ENCODE results near the gene GNAT1. TPM values are rescaled to one million over a fixed set of nuclear protein-coding genes. Genes with fewer than 3 reads are reported as not detected.

GNAT1 gene
- total and polyA plus RNA-seq, 8 donors = not detected

- Histone ChIP-seq H3K4me3 (peak overlapping the region in 1 of 4 donors; percentile 14), H3K36me3 (no peaks in the 10 kb centered on the region), H3K27ac (no peak overlapping the region), H3K27me3 (peaks cover 0 to 7% (median 0%) of the 10 kb centered on the region in 4 donors), H3K4me1 (peaks cover 0 to 19% (median 5%) of the 10 kb centered on the region in 3 donors), H3K9me3 (no peaks in the 10 kb centered on the region)
- ATAC-seq (peak; percentile 80 to 86 (median 84)), FAIRE-seq (no peak), DNase-seq (peak; percentile 59 to 90 (median 80))
- WGBS, 2 donors = 9 to 10% methylated on average over 63 to 70 of the region's 70 CpGs
- intact Hi-C loops (cut with DNase I) = loop anchor here in 2 of 3 donors (2.0 to 5.0 kb wide), 3 partner anchors 30 to 78 kb away; no protein-coding TSS in a partner anchor
- peak; percentile 51 to 73 (median 66) for TF ChIP-seq CTCF (IDR thresholded peaks at IDR 0.05)
These were observed 2.9 kb downstream of the GNAT1 start for GRCh38 chr3:50194128-50194902.

GRCh38 chr3:50194903-50195500, 3.6 kb downstream of the GNAT1 start:
- H3K27me3 ChIP-seq = peaks cover 0 to 7% (median 0%) of the 10 kb centered on the region in 4 donors

GRCh38 chr3:50195501-50196252, 4.3 kb downstream of the GNAT1 start:
- ATAC-seq = peak; percentile 26 to 48 (median 36)
- DNase-seq = no peak
- Histone ChIP-seq H3K27ac (no peak overlapping the region), H3K4me1 (peaks cover 0 to 19% (median 5%) of the 10 kb centered on the region in 3 donors), H3K4me3 (no peak overlapping the region), H3K36me3 (no peaks in the 10 kb centered on the region), H3K27me3 (peaks cover 0 to 7% (median 0%) of the 10 kb centered on the region in 4 donors), H3K9me3 (no peaks in the 10 kb centered on the region)
- no peak for FAIRE-seq
- no peak for TF ChIP-seq CTCF (IDR thresholded peaks at IDR 0.05)
- WGBS, 2 donors = 40 to 41% methylated on average over 4 of the region's 4 CpGs
- intact Hi-C loops (cut with DNase I) = loop anchor here in 2 of 3 donors (2.0 kb wide), 2 partner anchors 29 to 31 kb away; no protein-coding TSS in a partner anchor

More at GRCh38 chr3:50194903-50195500, 3.6 kb downstream of the GNAT1 start:
- FAIRE-seq = no peak
- TF ChIP-seq CTCF (IDR thresholded peaks at IDR 0.05) = no peak
- H3K36me3 ChIP-seq = no peaks in the 10 kb centered on the region
- H3K4me1 ChIP-seq = peaks cover 0 to 19% (median 5%) of the 10 kb centered on the region in 3 donors
- H3K27ac ChIP-seq = no peak overlapping the region
- intact Hi-C loops (cut with DNase I) = loop anchor here in 2 of 3 donors (2.0 to 5.0 kb wide), 3 partner anchors 30 to 77 kb away; no protein-coding TSS in a partner anchor
- H3K4me3 ChIP-seq = peak overlapping the region in 1 of 4 donors; percentile 14
- 65 to 67% methylated on average over 12 to 14 of the region's 14 CpGs for WGBS, 2 donors
- DNase-seq = peak in 3 of 6 donors; percentile 30 to 76 (median 40)
- ATAC-seq = peak; percentile 32 to 53 (median 40)
- no peaks in the 10 kb centered on the region for H3K9me3 ChIP-seq

GRCh38 chr3:50196253-50196801, 4.9 kb downstream of the GNAT1 start:
- no peak overlapping the region for H3K27ac ChIP-seq
- DNase-seq = peak in 1 of 6 donors; percentile 16
- FAIRE-seq = no peak

More at GRCh38 chr3:50196253-50196801, 4.9 kb downstream of the GNAT1 start:
- no peak for TF ChIP-seq CTCF (IDR thresholded peaks at IDR 0.05)
- peaks cover 4 to 22% (median 9%) of the 10 kb centered on the region in 3 donors for H3K4me1 ChIP-seq
- H3K36me3 ChIP-seq = no peaks in the 10 kb centered on the region
- peaks cover 0 to 7% (median 0%) of the 10 kb centered on the region in 4 donors for H3K27me3 ChIP-seq
- WGBS, 2 donors = 84 to 92% methylated on average over 6 of the region's 6 CpGs
- no peak overlapping the region for H3K4me3 ChIP-seq
- no peaks in the 10 kb centered on the region for H3K9me3 ChIP-seq
- ATAC-seq = no peak
- intact Hi-C loops (cut with DNase I) = no loop called here

Data from pancreas (tissue), 10 donors.